HEK293 (cell line): ENCODE results near the gene GALE.

ENCODE experiments used
- CTCF ChIA-PET: fragments of 350-600 bp; formaldehyde crosslinking; extraction: SDS; loops from one replicate; lab custom pipeline; 2021; ENCODE audit warnings: antibody characterized with exemption; lab: Yijun Ruan, JAX
- POLR2A ChIA-PET: fragments of 300-600 bp; formaldehyde crosslinking; extraction: SDS; loops from one replicate; lab custom pipeline; 2020; ENCODE audit warnings: antibody characterized with exemption, inconsistent platforms; lab: Yijun Ruan, JAX
- H3K27ac ChIP-seq: fragments of 200-500 bp; sonication (Bioruptor generic); 2 replicates; pipeline ENCODE4 v1.5.1; 2014; ENCODE audit warnings: low read depth, low read length, control low read depth, inconsistent platforms; ENCODE audit errors: extremely low read depth
- H3K36me3 ChIP-seq, 2 experiments: fragments of 200-500 bp in 1 of 2; sonication (Bioruptor generic) in 1 of 2; 1 replicate in 1 of 2; 2 replicates in 1 of 2; pipeline ENCODE4 v1.5.1; 2014 to 2017; ENCODE audit warnings: inconsistent platforms in 2 of 2, low read length in 2 of 2; ENCODE audit not compliant: control insufficient read depth in 2 of 2, insufficient read depth in 1 of 2
- H3K4me1 ChIP-seq: fragments of 200-500 bp; sonication (Bioruptor generic); 2 replicates; pipeline ENCODE4 v1.5.1; 2014; ENCODE audit warnings: mild to moderate bottlenecking, low read length, inconsistent platforms; ENCODE audit not compliant: control insufficient read depth, insufficient read depth
- H3K4me3 ChIP-seq: 2 replicates; pipeline ENCODE4 v1.5.1; 2011; ENCODE audit warnings: low read depth, mild to moderate bottlenecking, control low read depth, low read length, moderate library complexity
- H3K9me3 ChIP-seq: fragments of 200-500 bp; sonication (Bioruptor generic); 2 replicates; pipeline ENCODE4 v1.5.1; 2014; ENCODE audit warnings: low read depth, low read length, inconsistent platforms; ENCODE audit not compliant: control insufficient read depth, insufficient read depth
- HOXA7 ChIP-seq: sonication (generic); formaldehyde crosslinking; IDR thresholded peaks from 2 replicates; pipeline ENCODE4 v1.8.1; 2022; ENCODE audit warnings: missing genetic modification reagents, borderline replicate concordance
- MEIS1 ChIP-seq: sonication (generic); formaldehyde crosslinking; IDR thresholded peaks from 2 replicates; pipeline ENCODE4 v1.8.1; 2022; ENCODE audit warnings: missing genetic modification reagents, mild to moderate bottlenecking, borderline replicate concordance
- OSR2 ChIP-seq: fragments of 450-650 bp; formaldehyde crosslinking; IDR thresholded peaks from 2 replicates; pipeline ENCODE4 v1.5.1; 2016; ENCODE audit warnings: missing biosample characterization, missing genetic modification characterization
- OVOL3 ChIP-seq: fragments of 450-650 bp; formaldehyde crosslinking; IDR thresholded peaks from 2 replicates; pipeline ENCODE4 v1.5.1; 2016; ENCODE audit warnings: missing biosample characterization, missing genetic modification characterization
- PRDM10 ChIP-seq: fragments of 450-650 bp; formaldehyde crosslinking; IDR thresholded peaks from 2 replicates; pipeline ENCODE4 v1.5.1; 2016; ENCODE audit warnings: missing biosample characterization, missing genetic modification characterization
- TCF7L2 ChIP-seq: IDR thresholded peaks from 2 replicates; pipeline ENCODE4 v1.6.1; 2011; ENCODE audit warnings: low read depth, mild to moderate bottlenecking, inconsistent platforms, low read length, moderate library complexity, borderline replicate concordance
- YY2 ChIP-seq: fragments of 450-650 bp; formaldehyde crosslinking; IDR thresholded peaks from 2 replicates; pipeline ENCODE4 v1.5.1; 2016; ENCODE audit warnings: missing biosample characterization, missing genetic modification characterization
- ZBTB26 ChIP-seq: fragments of 450-650 bp; formaldehyde crosslinking; optimal IDR thresholded peaks from 2 replicates; pipeline ENCODE3; 2016; ENCODE audit warnings: missing biosample characterization, mild to moderate bottlenecking, missing genetic modification characterization
- ZFP3 ChIP-seq: fragments of 450-650 bp; formaldehyde crosslinking; IDR thresholded peaks from 2 replicates; pipeline ENCODE4 v1.5.1; 2016; ENCODE audit warnings: low read depth, missing biosample characterization, missing genetic modification characterization
- ZNF114 ChIP-seq: fragments of 450-650 bp; formaldehyde crosslinking; IDR thresholded peaks from 2 replicates; pipeline ENCODE4 v1.5.0; 2017; ENCODE audit warnings: missing biosample characterization, missing genetic modification characterization
- ZNF324 ChIP-seq: fragments of 450-650 bp; formaldehyde crosslinking; IDR thresholded peaks from 2 replicates; pipeline ENCODE4 v1.5.1; 2016; ENCODE audit warnings: missing biosample characterization, missing genetic modification characterization
- ZNF48 ChIP-seq: fragments of 450-650 bp; formaldehyde crosslinking; IDR thresholded peaks from 2 replicates; pipeline ENCODE4 v1.5.1; 2016; ENCODE audit warnings: missing biosample characterization, missing genetic modification characterization
- ZNF639 ChIP-seq: fragments of 450-650 bp; formaldehyde crosslinking; IDR thresholded peaks from 2 replicates; pipeline ENCODE4 v1.5.1; 2016; ENCODE audit warnings: missing biosample characterization, missing genetic modification characterization
- ZNF654 ChIP-seq: fragments of 450-650 bp; formaldehyde crosslinking; IDR thresholded peaks from 2 replicates; pipeline ENCODE4 v1.5.1; 2016; ENCODE audit warnings: low read depth, missing biosample characterization, missing genetic modification characterization
- ZNF768 ChIP-seq: fragments of 450-650 bp; formaldehyde crosslinking; IDR thresholded peaks from 2 replicates; pipeline ENCODE4 v1.5.1; 2018; ENCODE audit warnings: missing biosample characterization, mild to moderate bottlenecking, missing genetic modification characterization
- ZSCAN30 ChIP-seq: fragments of 450-650 bp; IDR thresholded peaks from 2 replicates; pipeline ENCODE4 v1.5.1; 2018; ENCODE audit warnings: missing biosample characterization, mild to moderate bottlenecking, missing genetic modification characterization, moderate library complexity
- ZXDB ChIP-seq: fragments of 450-650 bp; formaldehyde crosslinking; IDR thresholded peaks from 2 replicates; pipeline ENCODE4 v1.5.1; 2016; ENCODE audit warnings: missing biosample characterization, missing genetic modification characterization
- TF ChIP-seq, protein P1 (sequence below): fragments of 450-650 bp; formaldehyde crosslinking; IDR thresholded peaks from 2 replicates; pipeline ENCODE4 v1.5.1; 2016; ENCODE audit warnings: missing biosample characterization, missing genetic modification characterization
- TF ChIP-seq, protein P2 (sequence below): fragments of 450-650 bp; formaldehyde crosslinking; IDR thresholded peaks from 2 replicates; pipeline ENCODE4 v1.5.1; 2016; ENCODE audit warnings: missing biosample characterization, missing genetic modification characterization, low read depth

GALE gene

GRCh38 chr1:23809751-23810171, 9.2 kb upstream of the GALE start (continued):
- peak; percentile 95 for TF ChIP-seq TCF7L2
- no peak for TF ChIP-seq OVOL3
- TF ChIP-seq, protein P1, sequence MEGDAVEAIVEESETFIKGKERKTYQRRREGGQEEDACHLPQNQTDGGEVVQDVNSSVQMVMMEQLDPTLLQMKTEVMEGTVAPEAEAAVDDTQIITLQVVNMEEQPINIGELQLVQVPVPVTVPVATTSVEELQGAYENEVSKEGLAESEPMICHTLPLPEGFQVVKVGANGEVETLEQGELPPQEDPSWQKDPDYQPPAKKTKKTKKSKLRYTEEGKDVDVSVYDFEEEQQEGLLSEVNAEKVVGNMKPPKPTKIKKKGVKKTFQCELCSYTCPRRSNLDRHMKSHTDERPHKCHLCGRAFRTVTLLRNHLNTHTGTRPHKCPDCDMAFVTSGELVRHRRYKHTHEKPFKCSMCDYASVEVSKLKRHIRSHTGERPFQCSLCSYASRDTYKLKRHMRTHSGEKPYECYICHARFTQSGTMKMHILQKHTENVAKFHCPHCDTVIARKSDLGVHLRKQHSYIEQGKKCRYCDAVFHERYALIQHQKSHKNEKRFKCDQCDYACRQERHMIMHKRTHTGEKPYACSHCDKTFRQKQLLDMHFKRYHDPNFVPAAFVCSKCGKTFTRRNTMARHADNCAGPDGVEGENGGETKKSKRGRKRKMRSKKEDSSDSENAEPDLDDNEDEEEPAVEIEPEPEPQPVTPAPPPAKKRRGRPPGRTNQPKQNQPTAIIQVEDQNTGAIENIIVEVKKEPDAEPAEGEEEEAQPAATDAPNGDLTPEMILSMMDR (tag by site-specific recombination) = peak; percentile 84
- TF ChIP-seq ZNF768 (tag by site-specific recombination) = peak; percentile 64; the same call in 1 of the 2 replicates
- peak; percentile 61 for TF ChIP-seq ZNF654
- TF ChIP-seq, all 188 proteins: peak for 12

DNA sequence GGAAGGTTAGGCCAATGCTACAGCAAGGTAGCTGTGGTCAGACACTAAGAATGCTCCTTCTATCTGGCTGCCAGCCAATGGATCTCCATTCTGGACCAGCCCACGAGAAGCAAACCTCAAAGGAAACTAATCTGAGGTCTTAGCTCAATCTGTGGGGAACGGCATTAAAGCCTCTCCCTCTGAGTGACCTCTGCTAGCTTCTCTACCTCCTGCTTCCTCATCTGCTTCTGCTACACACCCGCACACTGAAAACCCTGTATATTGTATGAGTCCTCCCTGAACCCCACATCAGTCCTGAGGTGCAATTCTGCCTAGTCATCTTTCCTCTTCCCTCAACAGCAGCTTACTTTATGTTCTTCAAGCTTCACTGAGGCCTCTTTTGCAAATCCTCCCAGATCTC, 6.9 kb upstream of the GALE start:
- Histone ChIP-seq H3K9me3 (no peaks in the 10 kb centered on the region), H3K36me3 (peaks cover 0 to 58% of the 10 kb centered on the region in 2 experiments; a peak in 1 of 3 replicates), H3K27ac (no peak overlapping the region), H3K4me1 (no peaks in the 10 kb centered on the region), H3K4me3 (no peak overlapping the region)
- CTCF ChIA-PET = interaction anchor here (0.6 to 3.9 kb wide), 4 partner anchors 62 to 190 kb away, joined by 3 to 16 read pairs (median 4); no protein-coding TSS in a partner anchor
- TF ChIP-seq PRDM10 (tag by site-specific recombination) = 0 out of 2 replicates have a peak, but pooled peaks have one; percentile 13
- no peak for TF ChIP-seq MEIS1 (CRISPR knock-in tag)
- no peak for TF ChIP-seq ZNF48 (tag by site-specific recombination)
- POLR2A ChIA-PET = interaction anchor here (0.6 to 1.5 kb wide), 4 partner anchors 8 to 18 kb away, joined by 3 to 6 read pairs (median 4); partner anchors contain the start of genes HMGCL and LYPLA2

GRCh38 chr1:23806280-23806679, 5.7 kb upstream of the GALE start:
- Histone ChIP-seq H3K9me3 (no peaks in the 10 kb centered on the region), H3K27ac (no peak overlapping the region), H3K4me1 (peaks cover 2% of the 10 kb centered on the region; the same call in 1 of the 2 replicates), H3K4me3 (no peak overlapping the region), H3K36me3 (peaks cover 0 to 53% of the 10 kb centered on the region in 2 experiments; a peak in 1 of 3 replicates)
- ChIA-PET POLR2A (interaction anchor here (1.5 kb wide), 1 partner anchor 19 kb away, joined by 4 read pairs; the partner anchor contains the start of gene HMGCL), CTCF (interaction anchor here (1.2 to 3.9 kb wide), 2 partner anchors 11 to 111 kb away, joined by 3 to 16 read pairs; no protein-coding TSS in a partner anchor)
- no peak for TF ChIP-seq ZBTB26 (tag by site-specific recombination)
- no peak for TF ChIP-seq ZSCAN30 (tag by site-specific recombination)
- TF ChIP-seq ZNF324 (tag by site-specific recombination) = no peak
- TF ChIP-seq, protein P2, sequence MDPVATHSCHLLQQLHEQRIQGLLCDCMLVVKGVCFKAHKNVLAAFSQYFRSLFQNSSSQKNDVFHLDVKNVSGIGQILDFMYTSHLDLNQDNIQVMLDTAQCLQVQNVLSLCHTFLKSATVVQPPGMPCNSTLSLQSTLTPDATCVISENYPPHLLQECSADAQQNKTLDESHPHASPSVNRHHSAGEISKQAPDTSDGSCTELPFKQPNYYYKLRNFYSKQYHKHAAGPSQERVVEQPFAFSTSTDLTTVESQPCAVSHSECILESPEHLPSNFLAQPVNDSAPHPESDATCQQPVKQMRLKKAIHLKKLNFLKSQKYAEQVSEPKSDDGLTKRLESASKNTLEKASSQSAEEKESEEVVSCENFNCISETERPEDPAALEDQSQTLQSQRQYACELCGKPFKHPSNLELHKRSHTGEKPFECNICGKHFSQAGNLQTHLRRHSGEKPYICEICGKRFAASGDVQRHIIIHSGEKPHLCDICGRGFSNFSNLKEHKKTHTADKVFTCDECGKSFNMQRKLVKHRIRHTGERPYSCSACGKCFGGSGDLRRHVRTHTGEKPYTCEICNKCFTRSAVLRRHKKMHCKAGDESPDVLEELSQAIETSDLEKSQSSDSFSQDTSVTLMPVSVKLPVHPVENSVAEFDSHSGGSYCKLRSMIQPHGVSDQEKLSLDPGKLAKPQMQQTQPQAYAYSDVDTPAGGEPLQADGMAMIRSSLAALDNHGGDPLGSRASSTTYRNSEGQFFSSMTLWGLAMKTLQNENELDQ (tag by site-specific recombination) = no peak
- no peak for TF ChIP-seq ZNF114 (tag by site-specific recombination)
- no peak for TF ChIP-seq YY2
- TF ChIP-seq HOXA7 (CRISPR knock-in tag) = no peak
- no peak for TF ChIP-seq ZXDB (tag by site-specific recombination)
- TF ChIP-seq ZFP3 (tag by site-specific recombination) = no peak
- TF ChIP-seq OSR2 (tag by site-specific recombination) = no peak
- TF ChIP-seq ZNF639 = no peak
